HCT116 (cell line): Measurements from ENCODE around the gene YWHAQ. TPM values are rescaled to one million over a fixed set of nuclear protein-coding genes. Genes with fewer than 3 reads are reported as not detected.

ENCODE experiments used
- ATAC-seq: fragments of 200-7000 bp; cut with Tn5 transposase; 2 replicates; pipeline ENCODE4 v1.9.1; 2020; ENCODE audit warnings: mild to moderate bottlenecking, moderate library complexity
- BruUV-seq: library from RNA; stranded (reverse); fragments of 400-500 nt; replicated peaks from 2 replicates; lab custom pipeline; 2021; lab: Mats Ljungman, UMichigan
- CTCF ChIA-PET: fragments of 300-600 bp; sonication (Branson Sonifier 250); formaldehyde crosslinking; loops from one replicate; lab custom pipeline; 2021; ENCODE audit warnings: antibody characterized with exemption; lab: Charles Lee
- POLR2A ChIA-PET: fragments of 300-600, 350-600 bp; sonication (Branson Sonifier 250); formaldehyde crosslinking; loops from one replicate; lab custom pipeline; 2021; ENCODE audit warnings: antibody characterized with exemption; lab: Charles Lee
- RAD21 ChIA-PET, 2 experiments: fragments of 300-600 bp; sonication (Branson Sonifier 250); formaldehyde crosslinking; loops; one replicate each; lab custom pipeline; 2023; ENCODE audit warnings: low total read pairs in 2 of 2; ENCODE audit not compliant: uncharacterized antibody in 2 of 2, unreplicated experiment in 2 of 2, low non-redundant PET in 1 of 2; lab: Charles Lee
- DNase-seq: peaks from one replicate; pipeline ENCODE4 v3.0.0-alpha.2; 2010; ENCODE audit warnings: low read depth, low spot score
- H2AFZ ChIP-seq: fragments of 200-600 bp; shearing (Covaris generic), sonication (generic); 2 replicates; pipeline ENCODE4 v1.6.1; 2017; ENCODE audit warnings: low read depth, mixed run types, mixed read lengths, antibody characterized with exemption, low read length; ENCODE audit not compliant: poor library complexity, severe bottlenecking
- H3K27ac ChIP-seq: 2 replicates; pipeline ENCODE4 v1.5.1; 2012; ENCODE audit warnings: low read depth, low read length
- H3K27me3 ChIP-seq: fragments of 200-600 bp; sonication (generic); 2 replicates; pipeline ENCODE4 v1.6.1; 2016; ENCODE audit warnings: mixed run types, low read length, mixed read lengths; ENCODE audit not compliant: insufficient read depth
- H3K36me3 ChIP-seq, 2 experiments: fragments of 200-500 bp in 1 of 2; fragments of 200-600 bp in 1 of 2; sonication (Bioruptor generic) in 1 of 2; sonication (generic) in 1 of 2; 2 replicates each; pipeline versions ENCODE4 v1.5.1 to v1.6.1; 2014 to 2016; ENCODE audit warnings: low read length in 2 of 2, inconsistent platforms in 1 of 2, mixed read lengths in 1 of 2, mixed run types in 1 of 2; ENCODE audit not compliant: insufficient read depth in 2 of 2, control insufficient read depth in 1 of 2
- H3K4me1 ChIP-seq, 2 experiments: fragments of 200-600 bp in 1 of 2; sonication (generic) in 1 of 2; 2 replicates each; pipeline versions ENCODE4 v1.5.1 to v1.6.1; 2012 to 2017; ENCODE audit warnings: low read length in 2 of 2, inconsistent platforms in 1 of 2, mild to moderate bottlenecking in 1 of 2, mixed read lengths in 1 of 2, mixed run types in 1 of 2, moderate library complexity in 1 of 2; ENCODE audit not compliant: insufficient read depth in 2 of 2, control insufficient read depth in 1 of 2
- H3K4me2 ChIP-seq: fragments of 200-600 bp; sonication (generic); 2 replicates; pipeline ENCODE4 v1.6.1; 2017; ENCODE audit warnings: mixed run types, low read length, mixed read lengths
- H3K4me3 ChIP-seq, 2 experiments: fragments of 200-600 bp in 1 of 2; sonication (generic) in 1 of 2; replicated peaks in 1 of 2; 2 replicates each; pipeline ENCODE4 v1.5.1; 2011 to 2016; ENCODE audit warnings: low read length in 2 of 2, control low read depth in 1 of 2, low read depth in 1 of 2, mild to moderate bottlenecking in 1 of 2, mixed read lengths in 1 of 2, mixed run types in 1 of 2
- H3K79me2 ChIP-seq: fragments of 200-600 bp; sonication (generic); 2 replicates; pipeline ENCODE4 v1.6.1; 2017; ENCODE audit warnings: mild to moderate bottlenecking, mixed run types, low read length, moderate library complexity, mixed read lengths; ENCODE audit not compliant: insufficient read depth
- H3K9ac ChIP-seq: fragments of 200-600 bp; sonication (generic); 2 replicates; pipeline ENCODE4 v1.6.1; 2016; ENCODE audit warnings: low read length, mixed read lengths
- H3K9me2 ChIP-seq: fragments of 200-600 bp; sonication (generic), shearing (Covaris generic); 2 replicates; pipeline ENCODE4 v1.6.1; 2017; ENCODE audit warnings: mixed run types, mild to moderate bottlenecking, moderate library complexity; ENCODE audit not compliant: insufficient read depth
- H3K9me3 ChIP-seq, 2 experiments: fragments of 200-500 bp in 1 of 2; fragments of 200-600 bp in 1 of 2; sonication (Bioruptor generic) in 1 of 2; sonication (generic) in 1 of 2; 2 replicates each; pipeline ENCODE4 v1.6.1; 2014 to 2017; ENCODE audit warnings: low read length in 2 of 2, mixed read lengths in 2 of 2, inconsistent platforms in 1 of 2, low read depth in 1 of 2, mild to moderate bottlenecking in 1 of 2, mixed run types in 1 of 2, moderate library complexity in 1 of 2; ENCODE audit not compliant: control insufficient read depth in 1 of 2, insufficient read depth in 1 of 2
- H4K20me1 ChIP-seq: fragments of 200-600 bp; sonication (generic), shearing (Covaris generic); 2 replicates; pipeline ENCODE4 v1.6.1; 2017; ENCODE audit warnings: mixed run types, mild to moderate bottlenecking, moderate library complexity; ENCODE audit not compliant: insufficient read depth
- CBX3 ChIP-seq: IDR thresholded peaks from 2 replicates; pipeline ENCODE4 v1.6.1; 2012; ENCODE audit warnings: low read depth
- EGR1 ChIP-seq: IDR thresholded peaks from 2 replicates; pipeline ENCODE4 v1.6.1; 2012; ENCODE audit warnings: low read depth
- EZH2 ChIP-seq: fragments of 200-600 bp; sonication (generic); IDR thresholded peaks from 2 replicates; pipeline ENCODE4 v1.6.1; 2017; ENCODE audit warnings: antibody characterized with exemption, mixed run types
- EZH2phosphoT487 ChIP-seq: fragments of 200-600 bp; IDR thresholded peaks from 2 replicates; pipeline ENCODE4 v1.6.1; 2018; ENCODE audit warnings: antibody characterized with exemption, borderline replicate concordance
- FOSL1 ChIP-seq: IDR thresholded peaks from 2 replicates; pipeline ENCODE4 v1.6.1; 2012; ENCODE audit warnings: low read depth
- JUND ChIP-seq: IDR thresholded peaks from 2 replicates; pipeline ENCODE4 v1.6.1; 2012
- REST ChIP-seq: IDR thresholded peaks from 2 replicates; pipeline ENCODE4 v1.6.1; 2012; ENCODE audit warnings: low read depth
- SIN3A ChIP-seq: IDR thresholded peaks from 2 replicates; pipeline ENCODE4 v1.6.1; 2012; ENCODE audit warnings: low read depth
- SRF ChIP-seq: IDR thresholded peaks from 2 replicates; pipeline ENCODE4 v1.6.1; 2012; ENCODE audit warnings: low read depth
- TCF7L2 ChIP-seq: IDR thresholded peaks from 2 replicates; pipeline ENCODE4 v1.7.0; 2011; ENCODE audit warnings: borderline replicate concordance, inconsistent platforms; ENCODE audit not compliant: insufficient read depth, insufficient read length; ENCODE audit errors: extremely low read depth
- ZFX ChIP-seq: fragments of 450-650 bp; IDR thresholded peaks from 2 replicates; pipeline ENCODE4 v1.6.1; 2017
- ZNF274 ChIP-seq: fragments of 200-500 bp; sonication (Bioruptor generic); IDR thresholded peaks from 2 replicates; pipeline ENCODE4 v1.6.1; 2014; ENCODE audit warnings: mild to moderate bottlenecking, low read depth, low read length, inconsistent platforms
- intact Hi-C: fragments of 100-400 bp; cut with micrococcal nuclease; formaldehyde crosslinking; loops from 2 replicates; pipeline ENCODE4 v1.10.0; 2022
- total RNA-seq: library from RNA; stranded (reverse); gene quantifications from one replicate; pipeline ENCODE4 v1.2.1, GENCODE V29; 2021; ENCODE audit not compliant: unreplicated experiment
- TF ChIP-seq, protein P1 (sequence below), 3 experiments: fragments of 200-600 bp in 1 of 3; sonication (generic) in 1 of 3; IDR thresholded peaks in 2 of 3; conservative IDR thresholded peaks in 1 of 3; 2 replicates each; pipeline ENCODE4 v1.5.1; 2012 to 2017; ENCODE audit warnings: low read depth in 2 of 3, low read length in 2 of 3, antibody characterized with exemption in 1 of 3, borderline replicate concordance in 1 of 3, control low read depth in 1 of 3, mild to moderate bottlenecking in 1 of 3, mixed read lengths in 1 of 3, mixed run types in 1 of 3, moderate library complexity in 1 of 3; ENCODE audit not compliant: insufficient read depth in 1 of 3

Gene YWHAQ
- total RNA-seq, 1 experiment from 2014 or later, result 365 TPM

- 0 out of 2 replicates have a peak, but pooled peaks cover 9% of the 10 kb centered on the region for H4K20me1 ChIP-seq
- no peak overlapping the region for H2AFZ ChIP-seq
- no peak overlapping the region for H3K27ac ChIP-seq
- ATAC-seq, result no peak
- no peak for TF ChIP-seq SIN3A
- no peak for TF ChIP-seq ZNF274
- no peak for TF ChIP-seq REST
- TF ChIP-seq FOSL1, result no peak
- no peak for TF ChIP-seq JUND
- TF ChIP-seq TCF7L2, result no peak
- TF ChIP-seq EGR1, result no peak
- no peak for TF ChIP-seq EZH2
- TF ChIP-seq, protein P1, sequence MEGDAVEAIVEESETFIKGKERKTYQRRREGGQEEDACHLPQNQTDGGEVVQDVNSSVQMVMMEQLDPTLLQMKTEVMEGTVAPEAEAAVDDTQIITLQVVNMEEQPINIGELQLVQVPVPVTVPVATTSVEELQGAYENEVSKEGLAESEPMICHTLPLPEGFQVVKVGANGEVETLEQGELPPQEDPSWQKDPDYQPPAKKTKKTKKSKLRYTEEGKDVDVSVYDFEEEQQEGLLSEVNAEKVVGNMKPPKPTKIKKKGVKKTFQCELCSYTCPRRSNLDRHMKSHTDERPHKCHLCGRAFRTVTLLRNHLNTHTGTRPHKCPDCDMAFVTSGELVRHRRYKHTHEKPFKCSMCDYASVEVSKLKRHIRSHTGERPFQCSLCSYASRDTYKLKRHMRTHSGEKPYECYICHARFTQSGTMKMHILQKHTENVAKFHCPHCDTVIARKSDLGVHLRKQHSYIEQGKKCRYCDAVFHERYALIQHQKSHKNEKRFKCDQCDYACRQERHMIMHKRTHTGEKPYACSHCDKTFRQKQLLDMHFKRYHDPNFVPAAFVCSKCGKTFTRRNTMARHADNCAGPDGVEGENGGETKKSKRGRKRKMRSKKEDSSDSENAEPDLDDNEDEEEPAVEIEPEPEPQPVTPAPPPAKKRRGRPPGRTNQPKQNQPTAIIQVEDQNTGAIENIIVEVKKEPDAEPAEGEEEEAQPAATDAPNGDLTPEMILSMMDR (IDR thresholded peaks at IDR 0.05 in 2 of 3, conservative IDR thresholded peaks at IDR 0.05 in 1 of 3; ENCODE audit: borderline replicate concordance in 1 of 3, insufficient read depth in 1 of 3, low read depth in 2 of 3, low read length in 2 of 3), result no peak
- TF ChIP-seq EZH2phosphoT487, result no peak
- no peak for TF ChIP-seq SRF
- TF ChIP-seq CBX3, result no peak
- no peak for TF ChIP-seq ZFX
- BruUV-seq, result no TSS peak
- intact Hi-C loops, result no loop called here
- RAD21 ChIA-PET, result no interaction called here
- no peak overlapping the region for H3K4me3 ChIP-seq
- H3K27me3 ChIP-seq, result no peaks in the 10 kb centered on the region
- H3K9ac ChIP-seq, result no peak overlapping the region
- H3K4me2 ChIP-seq, result no peak overlapping the region
- H3K79me2 ChIP-seq, result peaks cover 26% of the 10 kb centered on the region; the same call in 1 of the 2 replicates
- CTCF ChIA-PET, result no interaction called here
- no peak for DNase-seq
- H3K9me3 ChIP-seq, result no peaks in the 10 kb centered on the region
- POLR2A ChIA-PET, result no interaction called here
- peaks cover 26 to 29% of the 10 kb centered on the region in 2 experiments for H3K36me3 ChIP-seq
- H3K9me2 ChIP-seq, result no peaks in the 10 kb centered on the region
- H3K4me1 ChIP-seq, result no peaks in the 10 kb centered on the region
Measured at GRCh38 chr2:9582624-9583023, 48.2 kb downstream of the YWHAQ start.
